Uterus (tissue), 2 donors: ENCODE data around the gene EHBP1L1.

Source experiments
- CTCF ChIP-seq, 4 experiments: fragments of 200-600 bp in 2 of 4; fragments of 450-650 bp in 2 of 4; sonication (generic) in 2 of 4; IDR thresholded peaks; one replicate each; pipeline ENCODE4 v1.5.1; 2016 to 2019; ENCODE audit warnings: antibody characterized with exemption in 4 of 4, mild to moderate bottlenecking in 2 of 4, moderate library complexity in 1 of 4
- POLR2A ChIP-seq, 2 donors: fragments of 450-650 bp; IDR thresholded peaks; one replicate each; pipeline ENCODE4 v1.6.1; 2016; ENCODE audit warnings: antibody characterized with exemption in 2 of 2, mild to moderate bottlenecking in 1 of 2, moderate library complexity in 1 of 2

- TF ChIP-seq POLR2A (IDR thresholded peaks at IDR 0.05) (no peak), CTCF (IDR thresholded peaks at IDR 0.05) (no peak)
Observed at GRCh38 chr11:65538915-65539743, 36.7 kb upstream of the EHBP1L1 start.
